NCI-H510A (cell line): ENCODE measurements around the gene RPS6KA3.
A peak's percentile ranks its signal among the peaks of the same experiment; 100 is the strongest.

Experiments used
- DNase-seq: peaks from one replicate; lab custom pipeline; 2025; lab: John Stamatoyannopoulos, UW

The RPS6KA3 gene

GRCh38 chrX:20266810-20267606 lies at the start of gene RPS6KA3:
RPS6KA3 (minus strand) TSS chrX:20266909; CDS start chrX:20266632, 277 bp downstream.
- DNase-seq, result peak; percentile 74

DNA sequence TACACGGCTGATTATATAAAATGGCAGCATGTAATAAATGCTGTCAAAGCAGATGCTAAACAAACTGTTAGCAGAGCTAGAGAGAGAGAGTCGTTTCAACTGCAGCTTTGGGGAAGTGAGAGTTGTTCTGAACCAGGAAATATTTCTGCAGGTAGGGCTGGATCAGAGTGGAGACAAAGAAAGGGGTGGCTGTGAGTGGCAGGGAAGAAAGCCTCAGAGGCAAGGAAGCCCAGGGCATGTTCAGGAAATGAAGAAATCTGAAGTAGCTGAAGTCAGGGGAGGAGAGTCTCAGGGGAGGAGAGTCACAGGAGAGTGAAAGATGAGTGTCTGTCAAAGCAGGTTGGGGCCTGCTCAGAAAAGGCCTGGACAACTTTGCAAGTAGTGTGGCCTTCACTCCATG lies 48.4 kb upstream of the RPS6KA3 start:
- DNase-seq, result no peak

GRCh38 chrX:20313899-20314298 lies 47.2 kb upstream of the RPS6KA3 start:
- no peak for DNase-seq

DNA sequence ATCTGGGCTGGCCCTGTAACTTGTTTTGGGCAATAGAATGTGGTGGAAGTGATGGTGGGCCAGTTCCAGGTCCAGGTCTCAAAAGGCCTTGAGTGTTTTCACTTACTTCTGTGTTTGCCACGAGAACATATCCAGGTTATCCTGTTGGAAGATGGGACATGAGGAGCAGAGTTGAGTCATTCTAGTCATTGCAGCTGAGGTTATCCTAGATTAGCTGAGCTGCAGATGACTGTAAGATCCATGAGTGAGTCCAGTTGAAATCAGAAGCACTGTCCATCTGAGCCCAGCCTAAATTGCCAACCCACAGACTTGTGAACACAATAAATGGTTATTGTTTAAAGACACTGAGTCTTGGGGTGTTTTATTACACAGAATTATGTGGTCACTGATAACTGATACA lies 45.3 kb upstream of the RPS6KA3 start:
- no peak for DNase-seq

GRCh38 chrX:20311505-20311904 lies 44.8 kb upstream of the RPS6KA3 start:
- no peak for DNase-seq

GRCh38 chrX:20309806-20310205 lies 43.1 kb upstream of the RPS6KA3 start:
- no peak for DNase-seq

- DNase-seq, result no peak
Measured at GRCh38 chrX:20306668-20307067, 40.0 kb upstream of the RPS6KA3 start.

DNA sequence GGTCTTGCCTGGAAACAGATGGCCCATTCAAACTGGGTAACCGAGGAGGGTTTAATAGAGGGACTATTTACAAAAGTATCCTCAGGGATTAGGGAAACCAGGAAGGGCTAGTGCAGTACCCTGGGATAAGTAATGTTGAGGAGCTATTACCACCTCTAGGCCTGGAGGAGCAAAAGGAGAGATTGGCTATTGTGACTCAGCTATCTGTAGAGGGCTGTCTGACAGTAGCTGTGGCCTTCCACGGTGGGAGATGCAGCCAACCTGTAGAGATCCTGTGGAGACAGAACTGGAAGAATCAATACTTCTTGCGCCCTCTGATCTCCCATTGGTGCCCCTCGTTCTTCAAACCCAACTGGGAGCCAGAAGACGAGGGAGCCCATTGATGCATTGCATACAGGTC lies 34.1 kb upstream of the RPS6KA3 start:
- no peak for DNase-seq

DNA sequence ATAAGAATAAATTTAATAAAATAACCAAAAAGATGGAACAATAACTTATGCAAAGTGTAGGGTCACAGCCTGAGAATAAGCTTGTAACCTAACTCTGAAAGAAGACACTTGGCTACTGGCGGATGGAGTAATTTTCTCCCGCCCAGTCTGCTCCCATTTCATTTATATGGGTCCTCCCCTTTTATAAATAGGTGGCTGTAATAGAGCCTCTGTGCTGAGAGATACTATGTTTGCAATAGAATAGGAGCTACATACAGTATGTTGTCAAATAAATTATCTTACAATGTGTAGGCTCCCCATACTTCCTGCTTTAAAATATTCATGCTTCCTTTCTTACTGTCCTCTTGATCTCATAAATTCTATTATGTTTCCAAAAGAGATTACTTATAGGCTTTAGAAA lies 28.2 kb upstream of the RPS6KA3 start:
- DNase-seq, result no peak

GRCh38 chrX:20294284-20294683 lies 27.6 kb upstream of the RPS6KA3 start:
- DNase-seq, result no peak

GRCh38 chrX:20285511-20285910 lies 18.8 kb upstream of the RPS6KA3 start:
- DNase-seq, result no peak

- no peak for DNase-seq
Measured at GRCh38 chrX:20284992-20285391, 18.3 kb upstream of the RPS6KA3 start.

GRCh38 chrX:20284444-20284843 lies 17.7 kb upstream of the RPS6KA3 start:
- DNase-seq, result no peak

- no peak for DNase-seq
Measured at GRCh38 chrX:20280938-20281337, 14.2 kb upstream of the RPS6KA3 start.

DNA sequence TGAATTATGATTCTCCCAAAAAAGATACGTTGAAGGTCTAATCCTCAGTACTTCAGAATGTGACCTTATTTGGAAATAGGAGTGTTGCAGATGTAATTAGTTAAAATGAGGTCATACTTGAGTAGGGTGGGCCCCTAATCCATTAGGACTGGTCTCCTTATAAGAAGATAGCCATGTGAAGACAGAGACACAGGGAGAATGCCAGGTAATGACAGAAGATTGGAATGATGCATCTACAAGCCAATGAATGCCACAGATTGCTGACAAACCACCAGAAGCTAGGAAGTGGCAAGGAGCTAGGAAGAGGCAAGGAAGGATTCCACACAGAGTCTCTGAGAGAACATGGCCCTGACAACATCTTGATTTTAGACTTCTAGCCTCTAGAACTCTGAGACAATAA lies 7.4 kb upstream of the RPS6KA3 start:
- no peak for DNase-seq

GRCh38 chrX:20271730-20272129 lies 5.0 kb upstream of the RPS6KA3 start:
- no peak for DNase-seq

- DNase-seq, result no peak
Measured at GRCh38 chrX:20271186-20271585, 4.5 kb upstream of the RPS6KA3 start.

DNA sequence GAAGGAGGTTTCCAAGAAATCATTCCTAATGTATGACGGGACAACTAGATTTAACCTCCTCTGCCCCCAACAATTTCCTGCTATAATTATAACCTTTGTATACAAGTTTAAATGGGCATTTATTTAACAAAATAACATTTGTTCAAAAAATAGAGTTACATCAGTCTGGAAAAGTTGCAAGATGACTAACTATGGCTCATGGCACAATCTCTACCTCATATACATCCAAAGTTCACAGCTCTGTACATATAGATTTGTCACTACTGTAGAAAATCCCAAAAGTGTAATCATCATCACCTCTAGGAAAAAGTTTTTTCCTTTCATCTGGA lies 3.8 kb upstream of the RPS6KA3 start:
- DNase-seq, result no peak

- no peak for DNase-seq
Measured at GRCh38 chrX:20269848-20270561, 3.3 kb upstream of the RPS6KA3 start.

DNA sequence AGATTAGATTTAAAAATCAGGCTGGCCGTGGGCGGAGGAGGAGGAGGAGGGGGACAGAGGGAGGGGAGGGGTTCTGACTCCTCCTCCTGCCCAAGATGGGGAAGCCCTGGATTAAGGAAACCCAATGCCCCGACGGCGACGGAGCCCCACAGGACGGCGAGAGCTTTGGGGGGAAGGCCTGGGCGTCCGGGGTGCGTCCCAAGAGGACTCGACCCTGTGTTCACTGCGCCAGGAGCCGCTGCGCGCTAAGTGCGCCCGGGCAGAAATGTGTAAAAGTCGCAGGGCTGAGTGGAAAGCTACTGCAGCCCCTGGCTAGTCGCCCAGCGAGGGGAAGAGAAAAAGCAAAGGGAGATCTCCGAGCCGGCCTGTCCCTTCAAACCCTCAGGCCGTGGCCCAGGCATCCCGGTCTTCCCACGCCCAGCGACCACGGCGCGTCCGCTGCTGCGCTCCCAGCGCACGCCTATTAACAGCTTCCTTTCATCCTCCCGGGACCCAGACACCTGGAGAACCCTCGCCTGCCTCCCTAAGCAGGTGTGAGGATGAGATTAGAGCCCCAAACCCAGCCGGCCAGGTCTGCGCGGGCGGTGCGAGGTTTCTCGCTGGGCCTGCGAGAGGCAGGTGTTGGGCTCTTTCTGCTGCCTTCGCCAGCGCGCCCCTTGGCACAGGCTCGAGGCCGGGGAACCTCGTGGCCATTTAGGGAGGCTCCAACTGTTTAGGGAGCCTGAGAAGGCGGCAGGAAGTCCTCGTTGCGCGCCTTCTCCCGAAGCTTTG lies 1.4 kb upstream of the RPS6KA3 start:
- peak; percentile 13 for DNase-seq

DNA sequence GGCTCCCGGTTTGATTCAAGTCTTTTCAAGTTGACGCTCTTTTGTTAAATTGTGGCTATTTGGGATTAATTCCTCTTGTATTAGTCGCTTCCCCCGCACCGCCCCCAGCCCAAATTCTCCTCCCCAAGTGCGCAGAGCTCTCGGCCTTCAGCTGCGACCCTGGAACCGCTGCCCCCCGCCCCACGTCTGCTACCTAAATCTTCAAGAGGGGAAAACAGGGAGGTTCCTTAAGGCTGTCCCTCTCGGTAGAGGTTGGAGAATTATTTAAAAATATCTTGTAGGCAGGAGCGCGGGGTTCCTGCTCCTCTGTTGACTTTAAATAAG lies 860 bp upstream of the RPS6KA3 start:
- DNase-seq, result no peak

DNA sequence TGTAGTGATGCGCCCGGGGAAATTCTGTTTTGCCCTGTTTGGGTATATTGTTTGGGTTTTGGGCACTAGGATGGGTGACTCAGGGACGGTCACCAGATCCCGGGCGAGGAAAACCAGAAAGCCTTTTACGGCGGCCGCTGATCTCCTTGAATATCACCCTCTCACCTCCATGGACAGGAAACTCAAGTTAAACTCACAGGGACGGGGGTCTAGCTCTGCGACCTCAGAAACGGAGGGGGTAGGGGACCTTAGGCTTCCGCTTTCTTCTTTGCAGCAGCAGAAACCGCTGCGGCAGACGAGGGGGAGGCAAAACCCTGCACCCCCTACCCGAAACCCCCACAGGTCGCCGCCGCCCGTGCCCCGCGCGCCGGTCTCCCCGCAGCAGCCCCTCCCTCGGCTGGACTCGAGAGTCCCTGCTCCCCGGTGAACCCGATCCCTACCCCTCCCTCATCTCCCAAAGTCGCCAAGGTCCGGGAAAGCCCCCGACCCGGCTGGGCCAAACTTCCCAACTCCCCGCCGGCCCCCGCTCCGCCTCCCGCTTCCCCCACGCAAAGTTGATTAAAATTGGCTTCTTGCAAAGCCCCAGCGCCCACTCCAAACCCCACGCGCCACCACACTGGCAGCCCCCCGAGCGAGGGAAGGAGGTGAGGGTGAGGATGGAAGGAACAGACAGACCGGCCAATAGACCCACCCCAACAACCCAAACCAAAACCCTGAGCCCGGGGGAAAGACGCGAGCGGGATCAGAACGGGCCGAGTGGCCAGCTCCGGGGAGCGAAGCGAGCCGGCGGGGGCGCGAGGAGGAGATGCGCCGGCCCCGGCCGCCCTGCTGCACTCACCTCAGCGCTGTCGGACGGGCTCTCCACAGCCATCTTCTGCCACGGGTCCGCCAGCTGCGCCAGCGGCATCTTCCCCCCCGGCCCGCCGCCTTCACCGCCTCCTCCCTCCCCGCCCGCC lies 705 bp downstream of the RPS6KA3 start:
- DNase-seq, result peak; percentile 11
